K562 (cell line): ENCODE data around the gene TBC1D25. TPM values are rescaled to one million over a fixed set of nuclear protein-coding genes. Genes with fewer than 3 reads are reported as not detected.

Experiments used
- ARHGAP35 ChIP-seq: fragments of 450-650 bp; IDR thresholded peaks from 2 replicates; pipeline ENCODE4 v1.6.1; 2018; ENCODE audit not compliant: partially characterized antibody
- C11orf30 ChIP-seq: fragments of 450-650 bp; IDR thresholded peaks from 2 replicates; pipeline ENCODE4 v1.6.1; 2016; ENCODE audit warnings: low read depth, mild to moderate bottlenecking
- CBX2 ChIP-seq: fragments of 200-600 bp; sonication (generic); IDR thresholded peaks from one replicate; pipeline ENCODE4 v1.6.1; 2012; ENCODE audit warnings: mild to moderate bottlenecking, low read length, inconsistent platforms; ENCODE audit not compliant: insufficient read depth, poor library complexity, severe bottlenecking
- ESRRA ChIP-seq: fragments of 450-650 bp; IDR thresholded peaks from 2 replicates; pipeline ENCODE4 v1.6.1; 2014; ENCODE audit warnings: low read depth, mild to moderate bottlenecking, moderate library complexity, borderline replicate concordance
- ESRRB ChIP-seq: fragments of 250-450 bp; sonication (Bioruptor Pico); IDR thresholded peaks from 2 replicates; pipeline ENCODE4 v1.5.0; 2020; ENCODE audit warnings: mild to moderate bottlenecking, moderate library complexity, borderline replicate concordance
- KAT2B ChIP-seq: IDR thresholded peaks from one replicate; pipeline ENCODE4 v1.6.1; 2012; ENCODE audit warnings: low read depth, mild to moderate bottlenecking, control low read depth, inconsistent platforms, low read length, moderate library complexity
- MXI1 ChIP-seq: IDR thresholded peaks from 2 replicates; pipeline ENCODE4 v1.6.1; 2011; ENCODE audit warnings: low read depth, mild to moderate bottlenecking, improper control_type of control experiment, low read length
- NBN ChIP-seq: fragments of 450-650 bp; IDR thresholded peaks from 2 replicates; pipeline ENCODE4 v1.6.1; 2016; ENCODE audit warnings: low read depth, mild to moderate bottlenecking
- NR2C2 ChIP-seq, 2 experiments: fragments of 200-800 bp in 1 of 2; sonication (Bioruptor generic) in 1 of 2; sonication (generic) in 1 of 2; formaldehyde crosslinking in 1 of 2; IDR thresholded peaks; 2 replicates each; pipeline versions ENCODE4 v1.6.1 to v1.8.0; 2016 to 2022; ENCODE audit warnings: mild to moderate bottlenecking in 1 of 2, missing compliant biosample characterization in 1 of 2, missing genetic modification characterization in 1 of 2, missing genetic modification reagents in 1 of 2
- PHF20 ChIP-seq: fragments of 450-650 bp; IDR thresholded peaks from 2 replicates; pipeline ENCODE4 v1.6.1; 2018; ENCODE audit not compliant: partially characterized antibody
- PML ChIP-seq: IDR thresholded peaks from 2 replicates; pipeline ENCODE4 v1.6.1; 2012; ENCODE audit warnings: low read length, inconsistent platforms
- RFX5 ChIP-seq: IDR thresholded peaks from 2 replicates; pipeline ENCODE4 v1.6.1; 2011; ENCODE audit warnings: low read depth, mild to moderate bottlenecking, improper control_type of control experiment, low read length
- SRSF7 ChIP-seq: fragments of 200-400 bp; formaldehyde crosslinking; optimal IDR thresholded peaks from 2 replicates; pipeline ENCODE3; 2017; ENCODE audit warnings: mild to moderate bottlenecking, low read depth, low read length
- TBP ChIP-seq: optimal IDR thresholded peaks from 2 replicates; pipeline ENCODE3; 2011; ENCODE audit warnings: low read depth, low read length, improper control_type of control experiment
- ZBTB8A ChIP-seq: fragments of 450-650 bp; IDR thresholded peaks from 2 replicates; pipeline ENCODE4 v1.6.1; 2018; ENCODE audit warnings: mild to moderate bottlenecking, moderate library complexity; ENCODE audit not compliant: partially characterized antibody
- ZNF140 ChIP-seq: fragments of 250-450 bp; sonication (Bioruptor Pico); IDR thresholded peaks from 2 replicates; pipeline ENCODE4 v1.8.0; 2021; ENCODE audit warnings: moderate library complexity, mild to moderate bottlenecking, inconsistent platforms
- ZNF41 ChIP-seq: fragments of 250-450 bp; sonication (Bioruptor Pico); conservative IDR thresholded peaks from 2 replicates; pipeline ENCODE4 v1.4.0; 2020; ENCODE audit warnings: mild to moderate bottlenecking
- polyA plus RNA-seq, 8 experiments: library from polyadenylated mRNA; depleted of rRNA in 4 of 8; stranded (reverse) in 5 of 8; unstranded in 3 of 8; fragments of >200 nt; fragmentation: Nextera tagmentation in 2 of 8; fragmentation: Illumina TruSeq in 1 of 8; extraction: Ambion mirVana in 2 of 8; extraction: Trizol in 1 of 8; gene quantifications; 2 replicates each; pipeline versions ENCODE4 v1.2.1 to v1.2.3, GENCODE V29; 2011 to 2014; ENCODE audit warnings: inconsistent platforms in 1 of 8, missing spikeins in 1 of 8
- total RNA-seq, 7 experiments: library from RNA; depleted of rRNA in 6 of 7; stranded (reverse); fragments of >200 nt in 6 of 7; fragmentation: Illumina TruSeq in 2 of 7; extraction: Trizol in 2 of 7; gene quantifications; 2 replicates each; pipeline versions ENCODE4 v1.2.1 to v1.2.3, GENCODE V29; 2011 to 2021; ENCODE audit warnings: low replicate concordance in 1 of 7
- TF ChIP-seq, protein P1 (sequence below), 2 experiments: fragments of 450-650 bp in 1 of 2; sonication (generic) in 1 of 2; formaldehyde crosslinking in 1 of 2; IDR thresholded peaks; 2 replicates each; pipeline versions ENCODE4 v1.7.1 to v1.9.0; 2016 to 2022; ENCODE audit warnings: inconsistent platforms in 1 of 2, mild to moderate bottlenecking in 1 of 2, missing genetic modification reagents in 1 of 2

TBC1D25 gene
- total and polyA plus RNA-seq, 9 of the 15 experiments (the other 6 are each of a cell fraction or from before 2014, with no cell fraction given), result 0.62 to 10.6 (median 3.9) TPM

DNA sequence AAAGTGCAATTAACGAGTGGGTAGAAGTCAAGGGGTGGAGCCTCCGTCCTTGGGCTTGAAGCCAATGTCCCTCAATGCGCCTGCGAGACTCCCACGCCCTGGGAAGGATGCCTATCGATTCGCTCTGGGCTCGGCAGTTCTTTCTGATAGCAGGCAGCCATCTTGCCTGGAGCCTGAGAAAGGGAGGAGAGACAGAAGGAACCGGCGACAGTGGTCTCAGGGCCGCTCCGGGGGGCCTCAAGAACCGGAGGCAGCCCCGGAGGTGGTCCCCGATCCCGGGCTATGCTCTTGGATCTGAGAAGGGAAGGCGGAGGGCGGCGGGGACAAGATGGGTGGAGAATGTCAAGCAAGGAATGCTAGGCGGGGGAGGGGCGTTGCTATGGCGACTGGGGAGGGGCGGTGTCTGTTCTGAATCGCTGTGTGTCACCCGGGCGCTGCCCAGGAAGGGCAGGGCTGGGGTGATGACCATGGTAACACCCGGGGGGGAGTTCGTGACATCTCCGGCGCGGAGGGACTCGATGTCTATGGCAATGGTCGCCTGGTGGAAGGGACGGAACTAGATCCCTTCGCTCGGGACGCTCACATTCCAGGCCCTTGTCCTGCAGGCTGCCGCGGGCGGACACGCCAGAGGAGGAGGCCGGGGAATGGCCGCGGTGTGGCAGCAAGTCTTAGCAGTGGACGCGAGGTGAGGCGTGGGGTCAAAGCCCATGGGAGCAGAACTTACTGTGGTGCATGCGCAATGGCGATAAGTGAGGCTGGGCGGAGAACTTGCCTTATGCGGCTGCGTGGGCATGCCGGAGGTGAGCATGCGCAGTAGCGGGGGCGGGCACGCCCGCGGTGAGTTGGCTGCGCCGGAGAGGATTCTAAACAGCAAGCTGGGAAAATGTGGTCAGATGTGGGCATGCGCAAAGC, 58.1 kb downstream of the TBC1D25 start, which contains the start of gene WDR13 (continued):
- TF ChIP-seq, protein P1, sequence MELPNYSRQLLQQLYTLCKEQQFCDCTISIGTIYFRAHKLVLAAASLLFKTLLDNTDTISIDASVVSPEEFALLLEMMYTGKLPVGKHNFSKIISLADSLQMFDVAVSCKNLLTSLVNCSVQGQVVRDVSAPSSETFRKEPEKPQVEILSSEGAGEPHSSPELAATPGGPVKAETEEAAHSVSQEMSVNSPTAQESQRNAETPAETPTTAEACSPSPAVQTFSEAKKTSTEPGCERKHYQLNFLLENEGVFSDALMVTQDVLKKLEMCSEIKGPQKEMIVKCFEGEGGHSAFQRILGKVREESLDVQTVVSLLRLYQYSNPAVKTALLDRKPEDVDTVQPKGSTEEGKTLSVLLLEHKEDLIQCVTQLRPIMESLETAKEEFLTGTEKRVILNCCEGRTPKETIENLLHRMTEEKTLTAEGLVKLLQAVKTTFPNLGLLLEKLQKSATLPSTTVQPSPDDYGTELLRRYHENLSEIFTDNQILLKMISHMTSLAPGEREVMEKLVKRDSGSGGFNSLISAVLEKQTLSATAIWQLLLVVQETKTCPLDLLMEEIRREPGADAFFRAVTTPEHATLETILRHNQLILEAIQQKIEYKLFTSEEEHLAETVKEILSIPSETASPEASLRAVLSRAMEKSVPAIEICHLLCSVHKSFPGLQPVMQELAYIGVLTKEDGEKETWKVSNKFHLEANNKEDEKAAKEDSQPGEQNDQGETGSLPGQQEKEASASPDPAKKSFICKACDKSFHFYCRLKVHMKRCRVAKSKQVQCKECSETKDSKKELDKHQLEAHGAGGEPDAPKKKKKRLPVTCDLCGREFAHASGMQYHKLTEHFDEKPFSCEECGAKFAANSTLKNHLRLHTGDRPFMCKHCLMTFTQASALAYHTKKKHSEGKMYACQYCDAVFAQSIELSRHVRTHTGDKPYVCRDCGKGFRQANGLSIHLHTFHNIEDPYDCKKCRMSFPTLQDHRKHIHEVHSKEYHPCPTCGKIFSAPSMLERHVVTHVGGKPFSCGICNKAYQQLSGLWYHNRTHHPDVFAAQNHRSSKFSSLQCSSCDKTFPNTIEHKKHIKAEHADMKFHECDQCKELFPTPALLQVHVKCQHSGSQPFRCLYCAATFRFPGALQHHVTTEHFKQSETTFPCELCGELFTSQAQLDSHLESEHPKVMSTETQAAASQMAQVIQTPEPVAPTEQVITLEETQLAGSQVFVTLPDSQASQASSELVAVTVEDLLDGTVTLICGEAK (IDR thresholded peaks at IDR 0.05), result 0 out of 2 replicates have a peak, but pooled peaks have one; percentile 21
- TF ChIP-seq, protein P1 (CRISPR knock-in tag; IDR thresholded peaks at IDR 0.05), result no peak
- TF ChIP-seq NR2C2 (CRISPR knock-in tag; IDR thresholded peaks at IDR 0.05), result 0 out of 2 replicates have a peak, but pooled peaks have one; percentile 60
- peak; percentile 93 for TF ChIP-seq NR2C2 (tag; IDR thresholded peaks at IDR 0.05)
- TF ChIP-seq ZNF41 (CRISPR knock-in tag), result no peak
- no peak for TF ChIP-seq ESRRB (CRISPR knock-in tag)
- TF ChIP-seq PML, result peak; percentile 37; the same call in 1 of the 2 replicates
- no peak for TF ChIP-seq CBX2
- TF ChIP-seq ZNF140 (CRISPR knock-in tag), result no peak
- TF ChIP-seq C11orf30, result peak; percentile 50; the same call in 1 of the 2 replicates
- no peak for TF ChIP-seq NBN
- TF ChIP-seq ZBTB8A, result no peak
- TF ChIP-seq ESRRA, result peak; percentile 12; the same call in 1 of the 2 replicates
- TF ChIP-seq ARHGAP35, result no peak
- peak; percentile 73; the same call in 1 of the 2 replicates for TF ChIP-seq MXI1
- no peak for TF ChIP-seq RFX5
- peak; percentile 42 for TF ChIP-seq TBP
- no peak for TF ChIP-seq KAT2B
- TF ChIP-seq PHF20, result peak; percentile 66
- TF ChIP-seq SRSF7, result no peak
